HG03460 (cell line): ENCODE data around the gene FAM217B.

Experiments
- ATAC-seq: cut with Tn5 transposase; IDR thresholded peaks from one replicate; pipeline ENCODE4 v1.9.1; 2021; ENCODE audit not compliant: unreplicated experiment

FAM217B gene

DNA sequence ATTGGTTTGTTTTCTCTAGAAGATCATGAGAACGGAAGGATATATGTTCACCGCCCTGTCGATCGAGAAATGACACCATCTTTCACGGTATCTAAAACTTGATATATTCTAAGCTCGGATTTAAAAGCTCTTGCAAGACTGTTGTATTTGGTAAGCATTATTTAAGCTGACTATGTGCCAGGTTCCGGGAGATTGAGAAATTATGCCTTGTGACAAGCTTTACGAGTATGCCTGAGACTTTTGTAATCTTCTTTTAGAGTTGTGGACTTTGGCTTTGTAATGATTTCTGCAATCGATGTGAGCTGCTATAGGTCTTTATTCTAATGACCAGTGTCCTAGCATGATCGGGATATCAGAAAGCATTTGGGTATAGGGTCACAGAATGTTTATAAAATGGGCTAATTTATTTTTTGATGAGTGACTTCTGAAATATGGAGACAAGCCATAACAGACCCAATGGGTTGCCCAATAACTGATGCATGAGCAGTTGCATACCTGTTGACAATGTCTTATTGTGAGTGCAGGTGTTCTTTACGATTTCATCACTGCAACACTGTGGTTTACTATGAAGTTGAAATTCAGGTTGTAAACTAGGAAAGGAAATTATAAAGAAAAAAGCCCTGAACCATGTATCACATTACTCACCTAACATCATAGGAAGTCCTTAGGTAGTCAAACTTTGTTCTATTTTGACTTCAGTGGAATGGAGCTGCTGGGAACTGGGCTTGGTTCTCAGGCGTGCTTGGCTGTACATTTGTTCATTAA is 32.0 kb downstream of the FAM217B start:
- ATAC-seq: no peak

DNA sequence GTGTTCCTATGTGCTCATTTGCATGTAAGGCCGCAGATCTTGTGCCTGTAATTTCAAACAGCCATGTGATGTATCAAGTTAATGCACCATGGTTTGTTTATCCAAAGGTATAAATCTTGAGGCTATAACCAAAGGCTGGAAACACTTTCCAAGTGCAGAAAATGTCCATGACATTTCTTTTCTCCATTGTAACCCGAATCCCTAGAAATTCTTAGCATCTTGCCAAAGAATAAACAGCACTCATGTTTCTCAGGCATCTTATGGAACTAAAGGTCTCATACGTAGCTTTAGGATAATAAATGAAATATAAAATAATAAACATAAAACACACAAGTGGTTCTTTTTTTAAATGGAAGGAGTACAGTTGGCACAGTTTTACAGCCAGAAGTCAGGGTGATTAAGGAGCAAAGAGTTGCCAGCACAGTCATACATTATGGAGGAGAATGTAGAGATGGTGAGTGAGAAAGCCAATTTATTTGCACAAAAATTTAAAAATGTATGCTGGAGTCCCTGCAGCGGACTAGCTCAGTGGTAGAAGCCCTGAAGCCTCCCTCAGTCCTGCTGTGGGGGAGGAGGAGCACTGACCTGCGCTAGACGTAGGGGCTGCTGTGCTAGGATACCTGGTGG is 36.1 kb downstream of the FAM217B start:
- no peak for ATAC-seq

- ATAC-seq: no peak
Measured at GRCh38 chr20:59977086-59977485, 36.9 kb downstream of the FAM217B start.

DNA sequence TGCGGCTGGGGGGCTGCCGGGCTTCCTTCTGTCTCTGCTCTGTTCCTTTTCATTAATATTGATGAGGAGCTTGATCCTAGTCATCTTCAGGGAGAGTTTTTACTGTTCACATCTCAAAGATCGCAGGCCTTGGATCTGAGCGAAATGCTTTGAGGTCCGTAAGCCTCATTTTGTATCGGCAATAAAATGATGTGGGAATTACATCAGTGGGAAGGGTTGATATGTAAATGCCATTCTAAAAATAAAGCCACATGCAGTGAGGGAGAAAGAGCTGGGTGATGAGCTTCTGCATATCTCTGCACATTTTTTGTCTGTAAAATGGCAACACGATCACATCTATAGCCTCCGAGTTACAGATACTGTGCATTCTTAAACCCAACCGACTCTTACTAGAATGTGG is 42.9 kb downstream of the FAM217B start:
- ATAC-seq: no peak

GRCh38 chr20:59984541-59984940 is 44.4 kb downstream of the FAM217B start:
- no peak for ATAC-seq

GRCh38 chr20:59985164-59985563 is 45.0 kb downstream of the FAM217B start:
- ATAC-seq: no peak

GRCh38 chr20:59985864-59986263 is 45.7 kb downstream of the FAM217B start:
- no peak for ATAC-seq

DNA sequence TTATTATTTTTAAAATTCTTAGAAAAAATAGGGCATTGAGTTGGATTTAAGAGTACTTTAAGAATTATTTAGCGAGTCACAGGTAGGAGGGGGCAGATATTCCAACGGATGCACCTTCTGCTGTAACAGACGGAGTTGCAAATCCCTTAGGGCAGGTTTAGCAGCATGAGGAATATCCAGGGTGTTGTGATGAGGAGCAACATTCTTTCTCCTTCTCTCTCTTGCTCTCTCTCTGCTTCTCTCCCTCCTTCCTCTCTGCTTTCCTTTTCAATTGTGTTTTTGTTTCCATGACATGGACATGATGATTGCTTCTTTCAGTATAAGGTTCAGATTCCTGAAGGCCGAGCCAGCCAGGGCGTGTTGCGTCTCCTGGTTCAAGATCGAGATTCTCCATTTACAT is 46.9 kb downstream of the FAM217B start:
- ATAC-seq: no peak

DNA sequence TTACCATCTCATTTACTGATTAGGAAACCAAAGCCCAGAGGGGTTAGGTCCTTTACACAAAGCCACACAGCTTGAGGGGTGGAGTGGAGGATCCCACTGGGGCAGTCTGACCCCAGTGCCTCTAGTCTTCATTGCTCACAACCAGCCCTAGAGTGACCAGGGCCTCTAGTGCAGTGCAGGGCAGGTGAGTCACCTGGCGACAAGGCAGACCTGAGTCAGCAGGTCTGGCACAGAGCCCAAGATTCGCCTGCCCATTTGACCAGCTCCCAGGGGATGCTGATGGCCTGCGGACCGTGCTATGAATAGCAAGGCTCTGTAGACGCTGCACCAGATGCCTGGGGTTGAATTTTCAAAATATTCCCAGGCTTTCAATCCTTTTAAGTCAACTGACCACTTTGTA is 48.0 kb downstream of the FAM217B start:
- ATAC-seq: no peak

DNA sequence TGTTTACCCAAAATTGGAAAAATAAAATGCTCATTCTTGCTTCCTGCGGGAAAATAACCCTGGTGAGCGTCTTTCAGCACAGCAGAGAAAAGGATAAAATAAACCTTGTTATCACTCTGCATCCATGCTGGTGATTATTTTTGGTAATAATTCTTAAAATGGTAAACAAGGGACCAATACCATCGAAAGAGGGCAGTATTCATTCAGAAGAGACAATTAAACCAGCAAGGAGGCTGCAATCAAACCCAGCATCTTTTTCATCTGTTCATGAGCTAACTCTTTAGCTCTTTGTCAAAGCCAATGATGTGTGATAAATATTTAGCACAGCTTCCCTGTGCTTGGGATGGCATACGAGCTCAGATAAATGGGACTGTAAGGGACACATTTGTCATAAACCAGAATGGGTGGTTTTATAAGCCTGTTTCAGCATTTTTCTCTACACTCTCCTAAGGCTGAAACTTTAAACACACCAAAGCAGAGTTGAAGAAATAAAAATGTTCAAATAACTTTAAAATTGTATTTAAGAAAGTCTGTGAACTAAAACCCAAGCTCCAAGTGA is 52.4 kb downstream of the FAM217B start:
- ATAC-seq: no peak

DNA sequence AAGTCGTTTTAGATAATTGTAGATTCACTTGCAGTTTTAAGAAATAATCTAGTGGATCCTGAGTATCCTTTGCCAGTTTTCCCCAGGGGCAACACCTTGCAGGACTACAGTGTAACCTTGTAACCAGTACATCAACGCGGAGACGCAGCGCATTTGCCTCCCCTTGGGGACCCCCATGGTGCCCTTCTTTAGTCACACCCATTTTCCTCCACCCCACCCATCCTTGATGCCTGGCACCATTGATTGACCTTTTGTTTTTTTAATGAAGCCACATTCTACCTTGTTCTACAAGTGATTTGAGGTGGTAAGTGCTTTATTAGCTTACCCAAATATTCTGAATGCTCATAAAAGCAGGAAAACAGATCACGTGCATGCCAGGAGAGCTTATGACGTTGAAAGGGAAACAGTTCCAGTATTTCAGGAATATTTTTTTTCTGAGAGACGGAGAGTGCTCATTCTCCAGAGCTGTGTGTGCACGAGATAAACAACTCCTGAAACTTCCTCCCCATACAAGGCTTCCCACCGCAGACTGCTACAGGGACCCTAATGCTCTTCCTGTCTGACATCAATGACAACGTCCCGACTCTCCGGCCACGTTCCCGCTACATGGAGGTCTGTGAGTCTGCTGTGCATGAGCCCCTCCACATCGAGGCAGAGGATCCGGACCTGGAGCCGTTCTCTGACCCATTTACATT is 53.7 kb downstream of the FAM217B start:
- no peak for ATAC-seq

DNA sequence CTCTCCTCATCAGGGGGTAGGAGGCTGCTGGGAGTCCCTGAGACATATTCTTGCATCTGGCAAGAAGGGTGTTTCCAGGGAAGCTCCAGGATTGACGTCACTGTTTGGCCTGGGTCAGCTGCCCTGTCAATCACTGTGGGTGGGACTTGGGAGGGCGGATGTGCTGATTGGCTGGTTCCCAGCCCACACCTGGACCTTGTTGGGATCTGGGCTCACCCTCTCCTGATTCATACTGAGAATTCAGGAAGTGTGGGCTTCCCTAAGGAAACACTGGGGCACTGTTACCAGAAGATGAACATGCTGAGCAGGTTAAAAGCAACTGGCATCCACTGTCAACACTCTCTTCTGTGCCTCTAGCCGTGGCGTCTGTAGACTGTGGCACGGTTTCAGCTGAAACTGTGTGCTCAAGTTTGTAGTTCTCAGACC is 54.5 kb downstream of the FAM217B start:
- no peak for ATAC-seq

- no peak for ATAC-seq
Measured at GRCh38 chr20:59996108-59996507, 55.9 kb downstream of the FAM217B start.

DNA sequence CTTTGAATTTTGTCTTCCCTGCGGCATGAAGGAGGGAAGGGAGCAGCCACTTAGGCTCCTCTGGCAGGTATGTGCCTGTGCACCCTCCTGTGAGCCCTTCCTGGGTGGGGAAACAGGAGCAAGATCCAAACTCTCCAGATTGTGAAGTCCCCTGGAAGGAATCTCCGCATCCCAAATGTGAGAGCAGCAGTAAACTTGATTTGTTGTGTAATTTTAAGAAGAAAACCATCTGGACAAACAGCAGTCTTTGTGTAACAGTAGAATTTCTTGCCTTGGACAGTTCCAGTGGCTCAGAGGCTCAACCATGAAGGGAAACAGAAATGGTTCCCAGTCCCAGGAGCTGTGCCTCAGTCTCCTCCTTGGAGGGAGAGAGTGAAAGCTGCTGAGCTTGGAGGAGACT is 57.7 kb downstream of the FAM217B start:
- ATAC-seq: no peak
